ENCODE measurements around the gene ITPKB.
"Not testable (repeated sequence)": the region's sequence is repeated elsewhere in the genome, so short reads cannot be mapped to it uniquely, and the experiment has no call there.

The ITPKB gene

DNA sequence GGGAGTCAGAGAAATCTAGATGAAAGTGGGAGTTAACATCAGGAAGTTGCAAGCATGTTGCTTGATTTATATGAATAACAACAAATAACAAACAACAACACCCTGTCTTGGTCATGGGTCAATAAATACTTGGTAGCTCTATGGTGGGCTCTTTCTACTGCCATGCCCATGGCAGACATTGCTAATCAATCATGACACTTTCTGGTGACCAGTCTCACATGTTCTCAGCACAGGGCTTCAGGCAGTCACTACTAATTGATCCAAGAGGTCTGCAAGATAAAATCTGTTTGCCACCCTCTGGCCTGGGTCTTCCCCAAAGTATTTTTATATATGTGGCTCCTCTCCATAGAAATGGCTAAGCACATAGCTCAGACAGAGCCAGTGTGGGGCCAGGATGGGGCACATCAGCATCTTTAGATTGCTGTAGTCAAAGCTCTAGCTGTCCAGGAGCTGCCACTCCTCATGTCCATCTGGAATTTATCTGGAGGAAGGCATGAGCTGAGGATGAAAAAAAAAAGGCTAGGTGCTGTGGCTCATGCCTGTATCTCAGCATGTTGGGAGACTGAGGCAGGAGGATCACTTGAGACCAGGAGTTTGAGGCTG is 139.3 kb downstream of the ITPKB start:
- Mint-ChIP-seq H3K27me3 (ENCODE audit: low read depth, poor library complexity) (peaks cover 18% of the 10 kb centered on the region), H3K4me3 (no peak overlapping the region), H3K4me1 (peaks cover 55% of the 10 kb centered on the region), H3K9me3 (peaks cover 16% of the 10 kb centered on the region), H3K27ac (no peak overlapping the region), H3K36me3 (ENCODE audit: low read depth) (no peaks in the 10 kb centered on the region)
- DNase-seq, result no peak
- TF ChIP-seq, protein P1, sequence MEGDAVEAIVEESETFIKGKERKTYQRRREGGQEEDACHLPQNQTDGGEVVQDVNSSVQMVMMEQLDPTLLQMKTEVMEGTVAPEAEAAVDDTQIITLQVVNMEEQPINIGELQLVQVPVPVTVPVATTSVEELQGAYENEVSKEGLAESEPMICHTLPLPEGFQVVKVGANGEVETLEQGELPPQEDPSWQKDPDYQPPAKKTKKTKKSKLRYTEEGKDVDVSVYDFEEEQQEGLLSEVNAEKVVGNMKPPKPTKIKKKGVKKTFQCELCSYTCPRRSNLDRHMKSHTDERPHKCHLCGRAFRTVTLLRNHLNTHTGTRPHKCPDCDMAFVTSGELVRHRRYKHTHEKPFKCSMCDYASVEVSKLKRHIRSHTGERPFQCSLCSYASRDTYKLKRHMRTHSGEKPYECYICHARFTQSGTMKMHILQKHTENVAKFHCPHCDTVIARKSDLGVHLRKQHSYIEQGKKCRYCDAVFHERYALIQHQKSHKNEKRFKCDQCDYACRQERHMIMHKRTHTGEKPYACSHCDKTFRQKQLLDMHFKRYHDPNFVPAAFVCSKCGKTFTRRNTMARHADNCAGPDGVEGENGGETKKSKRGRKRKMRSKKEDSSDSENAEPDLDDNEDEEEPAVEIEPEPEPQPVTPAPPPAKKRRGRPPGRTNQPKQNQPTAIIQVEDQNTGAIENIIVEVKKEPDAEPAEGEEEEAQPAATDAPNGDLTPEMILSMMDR (IDR thresholded peaks at IDR 0.05), result no peak

- H3K27ac Mint-ChIP-seq; H3K4me3 Mint-ChIP-seq; H3K36me3 Mint-ChIP-seq (ENCODE audit: low read depth); DNase-seq: not testable (repeated sequence)
- H3K27me3 Mint-ChIP-seq (ENCODE audit: low read depth, poor library complexity), result peaks cover 18% of the 10 kb centered on the region
- H3K9me3 Mint-ChIP-seq, result peaks cover 16% of the 10 kb centered on the region
- peaks cover 47% of the 10 kb centered on the region for H3K4me1 Mint-ChIP-seq
These were observed 140.1 kb downstream of the ITPKB start for GRCh38 chr1:226598955-226599354.

- peaks cover 16% of the 10 kb centered on the region for H3K9me3 Mint-ChIP-seq
These were observed 140.6 kb downstream of the ITPKB start for GRCh38 chr1:226598455-226598849.

GRCh38 chr1:226597616-226598454 is 141.2 kb downstream of the ITPKB start:
- H3K9me3 Mint-ChIP-seq, result peaks cover 16% of the 10 kb centered on the region
- H3K4me1 Mint-ChIP-seq, result peaks cover 36% of the 10 kb centered on the region
- H3K27me3 Mint-ChIP-seq (ENCODE audit: low read depth, poor library complexity), result peaks cover 23% of the 10 kb centered on the region
- TF ChIP-seq, protein P1 (IDR thresholded peaks at IDR 0.05), result no peak
- H3K36me3 Mint-ChIP-seq (ENCODE audit: low read depth), result no peaks in the 10 kb centered on the region
- no peak for DNase-seq
- peak overlapping the region; percentile 44 for H3K27ac Mint-ChIP-seq
- H3K4me3 Mint-ChIP-seq, result no peak overlapping the region

More at GRCh38 chr1:226598455-226598849, 140.6 kb downstream of the ITPKB start:
- TF ChIP-seq, protein P1 (IDR thresholded peaks at IDR 0.05), result no peak
- DNase-seq, result no peak
- Mint-ChIP-seq H3K36me3 (ENCODE audit: low read depth) (no peaks in the 10 kb centered on the region), H3K27ac (peak overlapping the region; percentile 44), H3K27me3 (ENCODE audit: low read depth, poor library complexity) (peaks cover 18% of the 10 kb centered on the region), H3K4me3 (no peak overlapping the region), H3K4me1 (peaks cover 42% of the 10 kb centered on the region)

GRCh38 chr1:226596531-226597165 is 142.4 kb downstream of the ITPKB start:
- Mint-ChIP-seq H3K27ac (no peak overlapping the region), H3K4me1 (peaks cover 27% of the 10 kb centered on the region), H3K4me3 (no peak overlapping the region), H3K27me3 (ENCODE audit: low read depth, poor library complexity) (peaks cover 21% of the 10 kb centered on the region), H3K9me3 (peaks cover 16% of the 10 kb centered on the region), H3K36me3 (ENCODE audit: low read depth) (no peaks in the 10 kb centered on the region)
- no peak for DNase-seq
- TF ChIP-seq, protein P1 (IDR thresholded peaks at IDR 0.05), result no peak

DNA sequence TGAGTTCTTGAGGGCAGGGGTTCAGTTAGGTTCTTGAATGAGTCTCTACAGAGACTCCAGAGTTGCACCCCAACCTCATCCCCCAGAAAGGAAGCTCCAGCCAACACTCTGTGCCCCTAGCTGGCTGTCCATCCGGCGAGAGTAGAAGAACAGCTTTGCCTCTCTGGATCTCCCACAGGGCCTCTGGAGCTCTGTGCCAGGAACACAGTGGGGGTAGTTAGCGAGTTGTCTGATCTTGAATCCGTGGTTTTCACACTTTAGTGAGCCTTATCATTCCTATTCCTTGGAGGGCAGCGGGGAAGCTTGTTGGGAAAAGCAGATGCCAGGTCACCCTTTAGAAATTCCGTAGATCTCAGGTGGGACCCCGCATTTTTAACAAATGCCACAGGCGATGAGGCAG is 145.5 kb downstream of the ITPKB start:
- DNase-seq, result no peak
- Mint-ChIP-seq H3K27me3 (ENCODE audit: low read depth, poor library complexity) (peaks cover 15% of the 10 kb centered on the region), H3K4me3 (no peak overlapping the region), H3K4me1 (peaks cover 26% of the 10 kb centered on the region), H3K27ac (no peak overlapping the region), H3K9me3 (peaks cover 16% of the 10 kb centered on the region), H3K36me3 (ENCODE audit: low read depth) (no peaks in the 10 kb centered on the region)
- TF ChIP-seq, protein P1 (IDR thresholded peaks at IDR 0.05), result no peak
